ENCODE measurements around the gene FPR2.
"Not testable (repeated sequence)": the region's sequence is repeated elsewhere in the genome, so short reads cannot be mapped to it uniquely, and the experiment has no call there.

FPR2 gene

DNA sequence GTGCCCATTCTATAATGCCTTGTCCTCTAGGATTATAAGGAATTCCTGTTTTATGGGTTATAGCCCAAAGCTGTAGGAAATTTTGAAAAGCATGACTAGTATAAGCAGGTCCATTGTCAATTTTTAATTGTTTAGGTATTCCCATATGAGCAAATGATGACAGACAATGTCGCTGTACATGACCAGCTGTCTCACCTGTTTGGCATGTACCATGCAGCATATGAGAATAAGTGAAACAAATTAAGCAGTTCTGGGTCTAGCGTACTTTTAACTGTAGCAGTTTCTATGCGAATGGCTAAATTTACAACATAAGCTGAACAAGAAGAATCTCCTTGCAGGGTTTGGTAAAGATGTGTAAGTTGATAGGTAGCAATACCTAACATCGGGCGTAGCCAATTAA is 45.6 kb downstream of the FPR2 start:
- DNase-seq: not testable (repeated sequence)

DNA sequence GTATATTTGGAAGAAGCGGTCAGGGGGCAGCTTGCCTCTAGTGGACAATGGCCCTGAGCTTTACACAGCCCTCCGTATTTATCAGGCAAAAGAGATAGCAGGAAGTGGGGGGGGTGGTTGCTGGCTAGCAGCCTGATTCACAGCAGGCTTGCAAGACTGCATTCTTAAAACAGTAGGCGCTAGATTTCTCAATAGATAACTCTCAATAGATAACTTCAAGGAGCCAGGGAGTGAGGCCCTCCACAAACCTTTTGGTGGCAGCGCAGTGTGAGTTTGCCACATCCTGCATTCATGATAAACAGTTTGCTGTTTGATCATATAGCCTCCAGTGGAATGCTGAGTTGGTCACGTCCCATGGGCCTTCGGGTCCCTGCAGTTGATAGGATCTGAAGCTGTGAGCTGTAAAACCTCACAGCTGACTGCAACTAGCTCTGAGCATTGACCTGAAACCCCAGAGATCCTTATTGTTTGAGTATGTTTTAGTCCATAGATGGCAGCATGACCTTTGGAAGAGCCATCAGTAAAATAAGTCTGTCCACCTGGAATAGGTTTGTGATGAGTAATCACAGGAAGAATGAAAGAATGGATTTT is 46.2 kb downstream of the FPR2 start:
- DNase-seq: peak; percentile 70 to 88

DNA sequence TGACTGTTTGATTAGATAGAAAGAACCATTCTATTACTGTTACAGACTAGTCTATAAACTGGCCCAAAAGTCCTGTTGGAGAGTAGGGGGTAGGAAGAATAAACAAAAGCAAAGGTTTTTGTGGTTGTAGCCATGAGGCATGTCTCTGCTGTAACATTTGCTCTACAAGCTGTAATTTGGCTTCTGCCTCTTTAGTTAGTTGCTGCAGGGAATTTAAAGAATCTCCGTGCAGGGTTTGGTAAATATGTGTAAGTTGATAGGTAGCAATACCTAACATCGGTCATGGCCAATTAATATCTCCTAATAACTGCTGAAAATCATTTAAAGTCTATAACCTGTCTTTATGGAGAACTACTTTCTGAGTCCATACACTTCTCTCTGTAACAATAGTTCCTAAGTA is 46.9 kb downstream of the FPR2 start:
- DNase-seq: no peak

DNA sequence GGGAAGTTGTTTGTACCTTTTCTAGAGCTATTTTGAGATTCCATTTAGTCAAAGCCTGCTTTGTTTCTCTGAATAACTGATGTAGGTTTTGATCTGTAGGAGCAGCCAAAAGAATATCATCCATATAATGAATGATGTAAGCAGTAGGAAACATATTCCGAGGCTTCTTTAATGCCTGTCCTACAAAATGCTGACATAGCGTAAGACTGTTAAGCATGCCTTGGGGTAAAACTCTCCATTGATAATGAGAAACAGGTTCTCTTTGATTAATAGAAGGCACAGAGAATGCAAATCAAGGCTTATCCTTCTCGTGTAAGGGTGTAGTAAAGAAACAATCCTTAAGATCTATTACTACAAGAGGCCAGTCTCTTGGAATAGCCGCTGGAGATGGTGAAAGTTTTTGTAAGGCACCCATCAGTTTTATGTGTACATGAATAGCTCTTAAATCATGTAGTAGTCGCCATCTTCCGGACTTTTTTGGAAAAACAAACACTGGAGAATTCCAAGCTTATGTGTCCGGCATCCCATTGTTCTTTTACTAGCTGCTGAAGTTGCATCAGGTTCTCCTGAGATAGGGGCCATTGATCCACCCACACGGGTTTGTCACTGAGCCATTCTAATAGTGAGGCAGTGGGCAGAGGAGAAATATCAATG is 47.5 kb downstream of the FPR2 start:
- DNase-seq: no peak

DNA sequence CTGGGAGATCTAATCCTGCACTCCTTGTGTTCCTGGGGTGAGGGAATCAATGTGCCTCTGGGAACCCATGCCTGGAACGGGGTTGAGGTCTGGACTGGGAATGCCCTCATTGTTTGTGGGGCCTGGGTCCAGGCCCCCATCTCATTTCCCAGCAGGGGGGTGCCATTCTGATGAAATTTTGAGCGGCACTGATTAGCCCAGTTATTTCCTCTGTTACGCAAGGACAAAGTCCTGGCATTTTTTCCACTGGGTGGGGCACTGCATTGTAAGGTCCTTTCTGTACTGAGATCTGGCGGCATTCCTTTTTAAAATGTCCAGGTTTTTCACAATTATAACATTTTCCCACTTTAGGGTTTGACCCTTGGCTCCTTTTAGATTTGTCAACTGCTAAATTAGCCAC is 48.8 kb downstream of the FPR2 start:
- DNase-seq: peak; percentile 30 to 40

DNA sequence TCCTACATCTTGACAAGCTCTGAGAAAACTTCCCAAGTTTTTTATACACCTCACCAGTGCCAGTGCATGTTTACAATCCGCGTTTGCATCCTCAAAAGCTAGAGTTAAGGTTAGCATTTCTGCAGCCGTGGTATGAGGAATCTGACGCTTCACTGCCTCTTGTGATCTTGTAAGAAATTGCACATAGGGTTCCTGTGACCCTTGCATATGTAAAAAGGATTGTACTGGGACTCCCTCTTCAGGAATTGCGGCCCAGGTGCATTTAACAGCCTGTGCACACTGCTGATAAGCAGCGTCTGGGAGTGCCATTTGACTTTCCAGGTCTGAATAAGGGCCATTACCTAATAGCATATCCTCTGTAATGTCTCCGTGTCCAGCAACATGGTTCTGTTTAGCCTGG is 49.2 kb downstream of the FPR2 start:
- peak; percentile 64 to 77 for DNase-seq

DNA sequence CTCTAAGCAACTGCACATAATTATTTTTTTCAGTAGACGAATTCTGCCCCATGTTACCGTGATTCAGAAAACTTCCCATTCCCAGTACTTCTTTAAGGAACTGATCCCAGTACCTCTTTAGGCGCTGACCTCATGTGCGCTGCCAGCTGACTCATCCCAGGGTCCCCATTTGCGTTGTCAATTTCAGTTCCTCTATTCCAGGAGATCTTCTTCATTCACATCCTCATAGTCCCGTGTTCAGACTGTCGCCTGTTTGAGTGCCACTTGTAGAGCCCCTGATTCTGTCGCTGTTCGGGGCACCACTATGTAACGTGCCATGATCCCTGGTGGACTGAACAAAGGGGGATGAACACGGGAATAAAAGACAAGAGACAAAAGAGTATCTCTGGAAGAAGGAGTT is 50.4 kb downstream of the FPR2 start:
- peak; percentile 95 to 98 for DNase-seq

DNA sequence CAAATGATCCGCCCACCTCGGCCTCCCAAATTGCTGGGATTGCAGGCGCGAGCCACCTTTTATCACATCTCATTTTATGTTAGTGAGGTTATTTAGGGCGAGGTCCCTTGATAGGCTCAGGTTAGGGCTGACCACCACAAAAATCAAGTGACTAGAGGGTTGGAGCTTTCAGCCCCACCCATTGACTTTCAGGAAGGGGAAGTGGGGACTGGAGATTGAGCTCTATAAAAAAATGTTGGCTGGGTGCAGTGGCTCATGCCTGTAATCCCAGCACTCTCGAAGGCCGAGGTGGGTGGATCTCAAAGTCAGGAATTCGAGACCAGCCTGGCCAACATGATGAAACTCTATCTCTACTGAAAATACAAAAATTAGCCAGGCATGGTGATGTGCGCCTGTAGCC is 54.1 kb downstream of the FPR2 start:
- DNase-seq: peak; percentile 63 to 69

DNA sequence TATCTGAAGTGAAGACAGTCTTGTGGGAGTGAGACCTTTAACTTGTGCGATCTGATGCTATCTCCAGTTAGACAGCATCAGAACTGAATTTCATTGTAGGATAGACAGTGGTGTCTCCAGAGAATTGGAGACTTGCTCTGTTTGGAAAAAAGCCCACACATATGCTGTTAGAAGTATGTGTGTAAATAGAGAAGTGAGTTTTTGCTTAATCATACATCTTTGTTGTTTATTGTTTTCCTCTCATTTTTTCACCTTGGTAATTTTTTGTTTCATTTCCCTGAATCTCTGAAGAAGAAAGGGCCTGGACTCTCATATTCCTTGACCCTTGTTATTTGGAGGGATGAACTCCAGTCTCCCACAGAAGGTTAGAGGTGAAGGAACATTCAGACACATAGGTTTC is 55.7 kb downstream of the FPR2 start:
- DNase-seq: peak; percentile 34 to 58

DNA sequence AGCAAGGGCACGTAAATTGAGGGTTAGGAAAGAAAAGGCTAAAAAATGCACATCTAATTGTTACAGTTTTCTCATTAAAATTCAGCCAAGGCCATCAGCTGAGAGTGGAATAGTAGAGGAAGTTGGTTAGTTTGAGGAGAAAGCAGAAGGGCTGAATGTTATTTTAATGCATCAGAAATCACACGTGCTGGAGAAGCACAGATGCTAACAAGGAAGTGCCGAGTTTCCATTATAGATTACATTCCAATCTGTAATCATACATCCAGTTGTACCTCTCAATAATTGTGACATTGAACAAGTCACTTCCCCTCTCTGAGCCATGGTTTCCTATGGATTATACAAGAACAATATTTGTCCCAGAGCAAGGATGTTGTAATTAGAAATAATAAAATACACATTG is 59.0 kb downstream of the FPR2 start:
- peak; percentile 59 to 77 for DNase-seq

Data from inflammatory macrophage (primary cell).